RWPE2 (cell line): Measurements from ENCODE around the gene YY1.

ENCODE experiments used
- ATAC-seq: fragments of 200-7000 bp; cut with Tn5 transposase; 3 replicates; pipeline ENCODE4 v1.9.1; 2021; ENCODE audit warnings: low read depth
- DNase-seq: peaks from one replicate; pipeline ENCODE4 v3.0.0-alpha.2; 2020; ENCODE audit warnings: low spot score
- H3K27ac ChIP-seq: fragments of 450-650 bp; 2 replicates; pipeline ENCODE4 v1.5.1; 2017; ENCODE audit warnings: mild to moderate bottlenecking; ENCODE audit not compliant: poor library complexity, severe bottlenecking
- H3K27me3 ChIP-seq: fragments of 250-450 bp; sonication (Bioruptor Pico); 2 replicates; pipeline ENCODE4 v1.5.1; 2021; ENCODE audit warnings: mild to moderate bottlenecking, moderate library complexity; ENCODE audit not compliant: insufficient read depth, poor library complexity, severe bottlenecking
- H3K36me3 ChIP-seq: fragments of 250-450 bp; sonication (Bioruptor Pico); 2 replicates; pipeline ENCODE4 v1.5.1; 2020; ENCODE audit warnings: low read depth, mild to moderate bottlenecking, moderate library complexity
- H3K4me1 ChIP-seq: fragments of 250-450 bp; sonication (Bioruptor Pico); 2 replicates; pipeline ENCODE4 v1.5.1; 2021; ENCODE audit warnings: mild to moderate bottlenecking, moderate library complexity; ENCODE audit not compliant: insufficient read depth, poor library complexity, severe bottlenecking
- H3K4me3 ChIP-seq: fragments of 250-450 bp; sonication (Bioruptor Pico); 2 replicates; pipeline ENCODE4 v1.5.1; 2021; ENCODE audit warnings: mild to moderate bottlenecking, moderate library complexity; ENCODE audit not compliant: severe bottlenecking
- H3K9me3 ChIP-seq: fragments of 250-450 bp; sonication (Bioruptor Pico); 2 replicates; pipeline ENCODE4 v1.5.1; 2021; ENCODE audit warnings: mild to moderate bottlenecking, moderate library complexity; ENCODE audit not compliant: severe bottlenecking
- CTCF ChIP-seq: fragments of 450-650 bp; IDR thresholded peaks from one replicate; pipeline ENCODE4 v1.5.1; 2017; ENCODE audit warnings: mild to moderate bottlenecking, moderate library complexity; ENCODE audit not compliant: poor library complexity, severe bottlenecking

The YY1 gene

DNA sequence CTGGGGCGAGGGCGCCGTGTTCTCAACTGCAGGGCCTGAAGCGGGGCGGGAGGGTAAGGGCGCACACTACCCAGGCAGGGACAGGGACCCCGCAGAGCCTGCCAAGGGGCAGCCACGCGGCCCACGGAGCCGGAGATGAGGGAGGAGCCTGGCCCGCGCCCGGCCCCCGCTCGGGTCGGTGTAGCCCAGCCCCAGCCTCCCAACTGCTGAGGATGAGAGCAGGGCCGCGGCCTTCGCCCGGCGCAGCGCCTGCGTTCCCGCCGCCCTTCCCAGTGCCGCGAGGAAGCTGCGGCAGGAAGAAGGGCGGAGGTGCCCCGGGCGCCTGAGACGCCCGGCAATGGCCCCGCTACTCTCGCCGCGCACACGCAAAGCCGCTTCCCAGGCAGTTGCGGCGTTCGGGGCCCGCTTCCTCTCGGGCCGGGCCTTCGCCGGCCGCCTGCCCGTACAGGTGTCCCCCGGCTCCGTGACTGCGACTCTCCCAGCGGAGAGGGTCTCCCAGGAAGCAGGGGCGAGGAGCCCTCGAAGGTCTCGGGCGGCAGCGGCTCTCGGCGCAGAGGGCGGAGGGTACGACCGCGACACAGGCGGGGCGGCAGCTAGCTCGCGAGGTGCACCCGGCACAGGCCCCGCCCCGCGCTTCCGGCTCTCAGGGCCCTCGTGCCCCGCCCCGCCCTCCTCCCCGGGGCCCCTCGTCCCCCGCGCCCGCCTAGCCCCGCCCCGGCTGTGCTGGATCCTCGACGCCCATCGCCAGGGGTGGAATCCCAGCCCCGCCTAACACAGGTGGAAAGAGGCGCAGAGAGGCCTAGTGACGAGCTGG, 24.8 kb upstream of the YY1 start:
- peak; percentile 94 for DNase-seq
- peak; percentile 87 for ATAC-seq
- TF ChIP-seq CTCF = no peak
- H3K27ac ChIP-seq = peak overlapping the region; percentile 65
- peaks cover 3% of the 10 kb centered on the region for H3K4me1 ChIP-seq
- H3K27me3 ChIP-seq = no peaks in the 10 kb centered on the region
- H3K36me3 ChIP-seq = no peaks in the 10 kb centered on the region
- no peaks in the 10 kb centered on the region for H3K9me3 ChIP-seq
- H3K4me3 ChIP-seq = peak overlapping the region; percentile 54

DNA sequence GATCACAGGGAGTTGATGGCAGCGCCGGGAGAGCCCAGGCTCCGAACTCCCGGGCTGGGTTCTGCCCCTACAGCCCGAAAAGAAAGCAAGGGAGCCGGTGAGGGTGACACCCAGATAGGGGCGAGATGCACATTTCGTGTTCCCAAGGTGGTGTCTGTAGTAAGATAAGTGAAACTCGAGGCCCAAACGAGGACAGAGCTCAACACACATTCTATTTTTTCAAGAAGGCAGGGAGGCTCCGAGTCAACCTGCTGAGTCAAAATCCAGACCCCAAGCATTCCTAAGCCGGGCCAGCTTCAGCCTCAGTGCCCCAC, 24.2 kb upstream of the YY1 start:
- no peak overlapping the region for H3K4me3 ChIP-seq
- peak overlapping the region; percentile 65 for H3K27ac ChIP-seq

GRCh38 chr14:100215330-100215885, 23.5 kb upstream of the YY1 start:
- no peak for ATAC-seq

More for the DNA sequence above, 24.2 kb upstream of the YY1 start:
- no peaks in the 10 kb centered on the region for H3K27me3 ChIP-seq
- ATAC-seq = no peak
- no peak for TF ChIP-seq CTCF
- no peaks in the 10 kb centered on the region for H3K36me3 ChIP-seq
- DNase-seq = no peak
- peaks cover 3% of the 10 kb centered on the region for H3K4me1 ChIP-seq
- no peaks in the 10 kb centered on the region for H3K9me3 ChIP-seq

GRCh38 chr14:100219126-100219785, 19.7 kb upstream of the YY1 start:
- no peak for TF ChIP-seq CTCF
- Histone ChIP-seq H3K27ac (no peak overlapping the region), H3K4me1 (peaks cover 11% of the 10 kb centered on the region), H3K4me3 (no peak overlapping the region), H3K9me3 (no peaks in the 10 kb centered on the region), H3K36me3 (no peaks in the 10 kb centered on the region), H3K27me3 (no peaks in the 10 kb centered on the region)
- ATAC-seq (no peak), DNase-seq (no peak)

More at GRCh38 chr14:100215330-100215885, 23.5 kb upstream of the YY1 start:
- H3K27me3 ChIP-seq = no peaks in the 10 kb centered on the region
- no peak overlapping the region for H3K4me3 ChIP-seq
- no peak for TF ChIP-seq CTCF
- DNase-seq = no peak
- no peaks in the 10 kb centered on the region for H3K36me3 ChIP-seq
- no peaks in the 10 kb centered on the region for H3K9me3 ChIP-seq
- no peak overlapping the region for H3K27ac ChIP-seq
- H3K4me1 ChIP-seq = peaks cover 3% of the 10 kb centered on the region
